SK-N-SH (cell line): ENCODE measurements around the gene RAB6D. TPM values are rescaled to one million over a fixed set of nuclear protein-coding genes. Genes with fewer than 3 reads are reported as not detected.

Experiments used
- CTCF ChIA-PET: fragments of 300-600, 350-600 bp; formaldehyde crosslinking; extraction: SDS; loops from one replicate; lab custom pipeline; 2021; lab: Yijun Ruan, JAX
- POLR2A ChIA-PET: fragments of 350-600 bp; sonication (Branson Sonifier 250); formaldehyde crosslinking; extraction: SDS; loops from one replicate; lab custom pipeline; 2020; ENCODE audit warnings: antibody characterized with exemption, inconsistent platforms; lab: Yijun Ruan, JAX
- DNase-seq: peaks from one replicate; pipeline ENCODE4 v3.0.0; 2012
- H2AFZ ChIP-seq: fragments of 200-600 bp; sonication (generic); 2 replicates; pipeline ENCODE4 v1.8.1; 2016; ENCODE audit warnings: antibody characterized with exemption, mild to moderate bottlenecking, low read depth
- H3F3A ChIP-seq: fragments of 200-600 bp; sonication (generic); replicated peaks from 2 replicates; pipeline ENCODE3; 2016; ENCODE audit warnings: antibody characterized with exemption, mild to moderate bottlenecking; ENCODE audit not compliant: insufficient read depth
- H3K27ac ChIP-seq, 2 experiments: fragments of 200-500 bp in 1 of 2; fragments of 200-600 bp in 1 of 2; sonication (Bioruptor generic) in 1 of 2; sonication (generic), shearing (Covaris generic) in 1 of 2; 2 replicates each; pipeline versions ENCODE4 v1.5.1 to v1.6.1; 2014 to 2016; ENCODE audit warnings: low read depth in 2 of 2, inconsistent platforms in 1 of 2, low read length in 1 of 2, mild to moderate bottlenecking in 1 of 2, mixed read lengths in 1 of 2
- H3K27me3 ChIP-seq: fragments of 200-600 bp; sonication (generic), shearing (Covaris generic); 2 replicates; pipeline ENCODE4 v1.6.1; 2016; ENCODE audit warnings: mixed run types; ENCODE audit not compliant: insufficient read depth
- H3K36me3 ChIP-seq, 2 experiments: fragments of 200-500 bp in 1 of 2; fragments of 200-600 bp in 1 of 2; sonication (Bioruptor generic) in 1 of 2; sonication (generic) in 1 of 2; replicated peaks in 1 of 2; 2 replicates each; pipeline versions ENCODE3 to v1.5.1; 2014 to 2016; ENCODE audit warnings: low read length in 1 of 2, mild to moderate bottlenecking in 1 of 2; ENCODE audit not compliant: insufficient read depth in 2 of 2, control insufficient read depth in 1 of 2
- H3K4me1 ChIP-seq, 2 experiments: fragments of 200-500 bp in 1 of 2; fragments of 200-600 bp in 1 of 2; sonication (Bioruptor generic) in 1 of 2; sonication (generic), shearing (Covaris generic) in 1 of 2; 2 replicates each; pipeline versions ENCODE4 v1.5.1 to v1.6.1; 2014 to 2016; ENCODE audit warnings: low read depth in 1 of 2, low read length in 1 of 2, mixed run types in 1 of 2; ENCODE audit not compliant: insufficient read depth in 2 of 2, control insufficient read depth in 1 of 2
- H3K4me2 ChIP-seq: fragments of 200-600 bp; sonication (generic), shearing (Covaris generic); 2 replicates; pipeline ENCODE4 v1.6.1; 2017; ENCODE audit warnings: mixed run types
- H3K4me3 ChIP-seq, 2 experiments: fragments of 200-500 bp in 1 of 2; fragments of 200-600 bp in 1 of 2; sonication (Bioruptor generic) in 1 of 2; sonication (generic), shearing (Covaris generic) in 1 of 2; 2 replicates each; pipeline versions ENCODE4 v1.5.1 to v1.8.1; 2014 to 2016; ENCODE audit warnings: low read depth in 2 of 2, inconsistent platforms in 1 of 2, low read length in 1 of 2, mild to moderate bottlenecking in 1 of 2, mixed read lengths in 1 of 2, moderate library complexity in 1 of 2
- H3K79me2 ChIP-seq: fragments of 200-600 bp; sonication (generic); 2 replicates; pipeline ENCODE4 v1.8.1; 2017; ENCODE audit warnings: mild to moderate bottlenecking; ENCODE audit not compliant: insufficient read depth
- H3K9ac ChIP-seq: fragments of 200-600 bp; sonication (generic); 2 replicates; pipeline ENCODE4 v1.6.1; 2017; ENCODE audit warnings: mixed run types
- H3K9me2 ChIP-seq: fragments of 200-600 bp; sonication (generic); 2 replicates; pipeline ENCODE4 v1.6.1; 2017; ENCODE audit warnings: mixed run types
- H3K9me3 ChIP-seq: fragments of 200-600 bp; sonication (generic); 2 replicates; pipeline ENCODE4 v1.6.1; 2017; ENCODE audit warnings: mixed run types, mild to moderate bottlenecking, moderate library complexity
- H4K20me1 ChIP-seq: fragments of 200-600 bp; sonication (generic); 2 replicates; pipeline ENCODE4 v1.6.1; 2017; ENCODE audit warnings: mild to moderate bottlenecking, mixed run types; ENCODE audit not compliant: insufficient read depth
- CHD2 ChIP-seq: fragments of 150-350 bp; IDR thresholded peaks from 2 replicates; pipeline ENCODE4 v1.6.1; 2018; ENCODE audit warnings: low read length; ENCODE audit not compliant: partially characterized antibody
- CTCF ChIP-seq: fragments of 200-600 bp; sonication (generic); IDR thresholded peaks from 2 replicates; pipeline ENCODE4 v1.6.1; 2017; ENCODE audit warnings: antibody characterized with exemption, mild to moderate bottlenecking, moderate library complexity
- EZH2phosphoT487 ChIP-seq: fragments of 200-600 bp; sonication (generic); IDR thresholded peaks from 2 replicates; pipeline ENCODE4 v1.6.1; 2017; ENCODE audit warnings: low read depth, mixed run types, mild to moderate bottlenecking, antibody characterized with exemption, moderate library complexity, borderline replicate concordance
- FOSL2 ChIP-seq: IDR thresholded peaks from 2 replicates; pipeline ENCODE4 v1.4.0; 2012; ENCODE audit warnings: low read depth, mild to moderate bottlenecking, moderate library complexity, borderline replicate concordance
- FOXJ3 ChIP-seq: sonication (generic); formaldehyde crosslinking; IDR thresholded peaks from 2 replicates; pipeline ENCODE4 v1.5.1; 2020; ENCODE audit warnings: mild to moderate bottlenecking, missing genetic modification reagents
- MXI1 ChIP-seq: IDR thresholded peaks from 2 replicates; pipeline ENCODE4 v1.6.1; 2012; ENCODE audit warnings: mild to moderate bottlenecking, low read depth, low read length, improper control_type of control experiment
- RFX5 ChIP-seq: IDR thresholded peaks from 2 replicates; pipeline ENCODE4 v1.6.1; 2012; ENCODE audit warnings: mild to moderate bottlenecking, improper control_type of control experiment, low read length
- SIN3A ChIP-seq: IDR thresholded peaks from 2 replicates; pipeline ENCODE4 v1.6.1; 2012; ENCODE audit warnings: low read depth, mild to moderate bottlenecking, low read length, moderate library complexity, borderline replicate concordance
- SMC3 ChIP-seq: IDR thresholded peaks from 2 replicates; pipeline ENCODE4 v1.6.1; 2012; ENCODE audit warnings: low read depth, low read length, improper control_type of control experiment
- TAF1 ChIP-seq: IDR thresholded peaks from 2 replicates; pipeline ENCODE4 v1.6.1; 2012; ENCODE audit warnings: low read depth, mild to moderate bottlenecking, low read length, moderate library complexity, borderline replicate concordance
- TCF12 ChIP-seq: IDR thresholded peaks from 2 replicates; pipeline ENCODE4 v1.4.0; 2012
- ZBTB33 ChIP-seq: IDR thresholded peaks from 2 replicates; pipeline ENCODE4 v1.4.0; 2012; ENCODE audit warnings: low read depth, borderline replicate concordance
- WGBS: methylation state at CpG from one replicate; pipeline ENCODE4 v1.1.6; 2017; ENCODE audit warnings: low lambda C conversion rate; 5-methylcytosine and 5-hydroxymethylcytosine counted together
- polyA plus RNA-seq, 3 experiments: library from polyadenylated mRNA; depleted of rRNA; stranded (reverse); fragments of >200 nt; gene quantifications; 2 replicates each; pipeline ENCODE4 v1.2.3, GENCODE V29; 2012

Gene RAB6D
- polyA plus RNA-seq, 1 of the 3 experiments (the other 2 are of a cell fraction): not detected

GRCh38 chr2:131410173-131410572 is 46.2 kb upstream of the RAB6D start:
- TF ChIP-seq SIN3A: no peak
- TF ChIP-seq TCF12: no peak
- TF ChIP-seq, all 33 proteins: peak for 0
- Histone ChIP-seq H3K9me2 (no peaks in the 10 kb centered on the region), H3K79me2 (no peaks in the 10 kb centered on the region), H3K4me1 (no peaks in the 10 kb centered on the region; a peak in 1 of 4 replicates), H3F3A (no peaks in the 10 kb centered on the region), H3K36me3 (no peaks in the 10 kb centered on the region), H3K9me3 (no peaks in the 10 kb centered on the region), H3K4me2 (no peak overlapping the region), H3K9ac (no peak overlapping the region), H3K27me3 (no peaks in the 10 kb centered on the region; the same call in 1 of the 2 replicates), H2AFZ (no peak overlapping the region), H3K27ac (no peak overlapping the region), H3K4me3 (no peak overlapping the region), H4K20me1 (no peaks in the 10 kb centered on the region)
- no peak for DNase-seq
- ChIA-PET POLR2A (no interaction called here), CTCF (interaction anchor here (1.3 to 2.8 kb wide), 3 partner anchors 82 to 392 kb away, joined by 4 to 18 read pairs (median 10); partner anchors contain the start of gene MZT2A)
- WGBS: 22% methylated on average over 2 of the region's 2 CpGs

GRCh38 chr2:131408778-131409177 is 44.8 kb upstream of the RAB6D start:
- CTCF ChIA-PET: interaction anchor here (0.8 to 2.3 kb wide), 4 partner anchors 83 to 256 kb away, joined by 3 to 7 read pairs (median 6); partner anchors contain the start of gene MZT2A
- Histone ChIP-seq H3K27me3 (no peaks in the 10 kb centered on the region; the same call in 1 of the 2 replicates), H3K9me2 (no peaks in the 10 kb centered on the region), H3K9ac (no peak overlapping the region), H3K79me2 (no peaks in the 10 kb centered on the region), H2AFZ (no peak overlapping the region), H3K4me3 (no peak overlapping the region), H3K36me3 (no peaks in the 10 kb centered on the region), H3K9me3 (no peaks in the 10 kb centered on the region), H4K20me1 (no peaks in the 10 kb centered on the region), H3K27ac (no peak overlapping the region), H3K4me2 (no peak overlapping the region), H3K4me1 (no peaks in the 10 kb centered on the region; a peak in 1 of 4 replicates), H3F3A (no peaks in the 10 kb centered on the region)
- DNase-seq: no peak
- TF ChIP-seq CTCF: no peak
- TF ChIP-seq TAF1: no peak
- TF ChIP-seq EZH2phosphoT487: no peak
- no peak for TF ChIP-seq RFX5
- no peak for TF ChIP-seq ZBTB33
- TF ChIP-seq FOSL2: no peak
- TF ChIP-seq MXI1: no peak
- TF ChIP-seq SMC3: no peak
- no peak for TF ChIP-seq FOXJ3 (CRISPR knock-in tag)
- TF ChIP-seq CHD2: no peak
- POLR2A ChIA-PET: no interaction called here
